Fibroblast of villous mesenchyme (primary cell): ENCODE data around the gene KATNIP. TPM values are rescaled to one million over a fixed set of nuclear protein-coding genes. Genes with fewer than 3 reads are reported as not detected.

Source experiments
- DNase-seq: peaks from one replicate; pipeline ENCODE4 v3.0.0-alpha.2; 2010; ENCODE audit warnings: low read depth
- H3K4me3 ChIP-seq: 2 replicates; pipeline ENCODE4 v1.5.1; 2011; ENCODE audit warnings: low read depth, mild to moderate bottlenecking, low read length
- CTCF ChIP-seq: IDR thresholded peaks from 2 replicates; pipeline ENCODE4 v1.5.1; 2012; ENCODE audit warnings: low read depth, mild to moderate bottlenecking, low read length; ENCODE audit not compliant: insufficient read depth
- total RNA-seq: library from RNA; depleted of rRNA; stranded (reverse); fragments of >200 nt; gene quantifications from 2 replicates; pipeline ENCODE4 v1.2.3, GENCODE V29; 2012

The KATNIP gene
- total RNA-seq, 1 donor = 25.5 TPM

- DNase-seq = no peak
- no peak for TF ChIP-seq CTCF
- no peak overlapping the region for H3K4me3 ChIP-seq
Measured at GRCh38 chr16:27544671-27545070, 5.3 kb upstream of the KATNIP start.

GRCh38 chr16:27547134-27547533 lies 2.8 kb upstream of the KATNIP start:
- TF ChIP-seq CTCF = no peak
- peak overlapping the region; percentile 19 for H3K4me3 ChIP-seq
- DNase-seq = peak; percentile 94

GRCh38 chr16:27547851-27548250 lies 2.1 kb upstream of the KATNIP start:
- TF ChIP-seq CTCF = no peak
- H3K4me3 ChIP-seq = no peak overlapping the region
- peak; percentile 37 for DNase-seq

- peak overlapping the region; percentile 100 for H3K4me3 ChIP-seq
- no peak for TF ChIP-seq CTCF
- DNase-seq = no peak
Measured at GRCh38 chr16:27549464-27549745, 539 bp upstream of the KATNIP start.

GRCh38 chr16:27550582-27550920 lies 607 bp downstream of the KATNIP start:
- no peak for DNase-seq
- peak overlapping the region; percentile 100 for H3K4me3 ChIP-seq
- no peak for TF ChIP-seq CTCF

GRCh38 chr16:27551036-27551435 lies 1.1 kb downstream of the KATNIP start:
- TF ChIP-seq CTCF = no peak
- DNase-seq = no peak
- peak overlapping the region; percentile 100 for H3K4me3 ChIP-seq

- no peak overlapping the region for H3K4me3 ChIP-seq
- TF ChIP-seq CTCF = no peak
- DNase-seq = no peak
Measured at GRCh38 chr16:27556471-27556870, 6.5 kb downstream of the KATNIP start.
